IPS DF 6.9 (cell line): ENCODE measurements around the gene RAB42.

Experiments used
- DNase-seq: peaks from one replicate; pipeline ENCODE4 v3.0.0-alpha.2; 2013; ENCODE audit warnings: low read depth, low spot score
- H3K27ac ChIP-seq: one replicate; pipeline ENCODE4 v1.5.1; 2013; ENCODE audit warnings: low read length, control low read depth
- H3K27me3 ChIP-seq: 2 replicates; pipeline ENCODE4 v1.6.1; 2013; ENCODE audit warnings: mild to moderate bottlenecking, low read length; ENCODE audit not compliant: control insufficient read depth, insufficient read depth
- H3K36me3 ChIP-seq: 2 replicates; pipeline ENCODE4 v1.6.1; 2013; ENCODE audit warnings: low read length; ENCODE audit not compliant: control insufficient read depth, insufficient read depth
- H3K4me1 ChIP-seq: 2 replicates; pipeline ENCODE4 v1.6.1; 2013; ENCODE audit warnings: low read length; ENCODE audit not compliant: control insufficient read depth, insufficient read depth
- H3K4me3 ChIP-seq: 2 replicates; pipeline ENCODE4 v1.5.1; 2013; ENCODE audit warnings: mild to moderate bottlenecking, low read length
- H3K9me3 ChIP-seq: 2 replicates; pipeline ENCODE4 v1.6.1; 2013; ENCODE audit warnings: low read length, inconsistent platforms; ENCODE audit not compliant: control insufficient read depth, insufficient read depth
- WGBS: extraction: QIAGEN DNeasy Blood & Tissue Kit; methylation state at CpG from one replicate; pipeline ENCODE4 v1.1.7; 2013; ENCODE audit warnings: mixed read lengths, missing lambda C conversion rate; ENCODE audit not compliant: insufficient read length, insufficient coverage; 5-methylcytosine and 5-hydroxymethylcytosine counted together

The RAB42 gene

DNA sequence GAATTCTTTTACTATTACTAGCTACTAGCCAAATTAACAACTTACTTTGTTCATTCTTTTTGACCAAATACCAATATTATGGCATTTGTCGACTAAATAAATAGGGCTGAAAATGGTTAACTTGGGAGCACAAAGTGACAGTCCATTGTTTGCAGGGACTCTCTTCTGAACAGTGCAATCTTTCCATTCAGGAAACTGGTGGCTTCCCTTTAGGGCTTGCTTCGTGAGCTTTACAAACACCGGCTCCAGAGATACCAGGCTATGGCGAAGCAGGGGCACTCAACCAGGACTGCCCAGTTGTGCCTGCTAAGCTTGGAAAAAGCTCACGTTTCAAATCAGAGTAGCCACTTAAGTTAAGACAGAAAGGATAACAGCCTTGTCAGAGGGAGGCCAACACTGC lies 12.3 kb downstream of the RAB42 start:
- WGBS: no CpG with 5 or more reads among the region's 5 CpGs
- Histone ChIP-seq H3K9me3 (no peaks in the 10 kb centered on the region), H3K27ac (no peak overlapping the region), H3K4me3 (no peak overlapping the region), H3K27me3 (no peaks in the 10 kb centered on the region; the same call in 1 of the 2 replicates), H3K36me3 (peaks cover 3% of the 10 kb centered on the region; the same call in 1 of the 2 replicates), H3K4me1 (no peaks in the 10 kb centered on the region)
- no peak for DNase-seq

- H3K4me1 ChIP-seq: no peaks in the 10 kb centered on the region
- H3K9me3 ChIP-seq: no peaks in the 10 kb centered on the region
- no peak overlapping the region for H3K4me3 ChIP-seq
- H3K27me3 ChIP-seq: no peaks in the 10 kb centered on the region; the same call in 1 of the 2 replicates
- H3K36me3 ChIP-seq: peaks cover 3% of the 10 kb centered on the region; the same call in 1 of the 2 replicates
- WGBS: no CpG with 5 or more reads among the region's 6 CpGs
- DNase-seq: no peak
- no peak overlapping the region for H3K27ac ChIP-seq
Observed at GRCh38 chr1:28604962-28605361, 12.9 kb downstream of the RAB42 start.

- Histone ChIP-seq H3K4me3 (no peak overlapping the region), H3K27ac (no peak overlapping the region), H3K9me3 (no peaks in the 10 kb centered on the region), H3K36me3 (peaks cover 3% of the 10 kb centered on the region; the same call in 1 of the 2 replicates), H3K27me3 (no peaks in the 10 kb centered on the region; the same call in 1 of the 2 replicates), H3K4me1 (no peaks in the 10 kb centered on the region)
- WGBS: no CpG with 5 or more reads among the region's 2 CpGs
- no peak for DNase-seq
Observed at GRCh38 chr1:28606771-28607170, 14.7 kb downstream of the RAB42 start.

- peaks cover 6% of the 10 kb centered on the region; the same call in 1 of the 2 replicates for H3K36me3 ChIP-seq
- DNase-seq: no peak
- H3K4me3 ChIP-seq: no peak overlapping the region
- WGBS: no CpG with 5 or more reads among the region's 5 CpGs
- H3K27ac ChIP-seq: no peak overlapping the region
- H3K9me3 ChIP-seq: no peaks in the 10 kb centered on the region
- H3K27me3 ChIP-seq: no peaks in the 10 kb centered on the region
- H3K4me1 ChIP-seq: no peaks in the 10 kb centered on the region
Observed at GRCh38 chr1:28613175-28613574, 21.1 kb downstream of the RAB42 start.

- no peaks in the 10 kb centered on the region for H3K36me3 ChIP-seq
- H3K9me3 ChIP-seq: no peaks in the 10 kb centered on the region
- H3K27me3 ChIP-seq: no peaks in the 10 kb centered on the region
- 92% methylated on average over 1 of the region's 1 CpG for WGBS
- H3K27ac ChIP-seq: no peak overlapping the region
- H3K4me1 ChIP-seq: no peaks in the 10 kb centered on the region
- no peak overlapping the region for H3K4me3 ChIP-seq
- DNase-seq: no peak
Observed at GRCh38 chr1:28631713-28632112, 39.6 kb downstream of the RAB42 start.

DNA sequence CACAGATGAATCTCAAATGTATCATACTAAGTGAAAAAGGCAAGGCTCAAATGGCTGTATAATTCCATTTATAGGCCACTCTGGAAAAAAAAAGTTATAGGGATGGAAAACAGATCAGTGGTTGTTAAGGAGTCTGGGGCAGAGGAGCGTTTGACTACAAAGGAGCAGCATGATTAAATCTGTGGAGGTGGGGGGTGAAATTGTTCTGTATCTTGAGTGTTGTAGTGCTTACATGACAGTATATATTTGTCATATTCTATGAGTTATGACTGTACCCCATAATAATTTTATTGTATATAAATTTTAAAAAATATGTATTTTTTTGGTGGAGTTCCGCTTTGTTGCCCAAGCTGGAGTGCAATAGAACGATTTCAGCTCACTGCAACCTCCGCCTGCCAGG lies 40.5 kb downstream of the RAB42 start:
- DNase-seq: no peak
- no peaks in the 10 kb centered on the region for H3K9me3 ChIP-seq
- WGBS: no CpG with 5 or more reads among the region's 4 CpGs

DNA sequence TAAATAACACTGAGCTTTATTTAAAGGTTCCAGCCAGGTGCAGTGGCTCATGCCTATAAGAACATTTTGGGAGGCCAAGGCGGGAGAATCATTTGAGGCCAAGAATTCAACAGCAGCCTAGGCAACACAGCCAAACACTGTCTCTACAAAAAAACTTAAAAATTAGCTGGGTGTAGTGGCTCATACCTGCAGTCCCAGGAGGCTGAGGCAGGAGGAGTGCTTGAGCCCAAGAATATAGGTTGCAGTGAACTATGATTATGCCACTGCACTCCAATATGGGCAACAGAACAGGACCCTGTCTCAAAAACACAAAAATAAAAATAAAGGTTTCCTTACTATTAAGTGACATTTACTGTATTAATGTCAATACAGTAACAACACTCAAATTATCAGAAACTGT lies 48.7 kb downstream of the RAB42 start:
- WGBS: no CpG with 5 or more reads among the region's 1 CpG
- Histone ChIP-seq H3K27ac (no peak overlapping the region), H3K9me3 (no peaks in the 10 kb centered on the region), H3K4me3 (no peak overlapping the region), H3K27me3 (no peaks in the 10 kb centered on the region), H3K4me1 (no peaks in the 10 kb centered on the region), H3K36me3 (no peaks in the 10 kb centered on the region)
- no peak for DNase-seq

More for the DNA sequence above, 40.5 kb downstream of the RAB42 start:
- H3K4me1 ChIP-seq: no peaks in the 10 kb centered on the region
- no peaks in the 10 kb centered on the region for H3K36me3 ChIP-seq
- no peak overlapping the region for H3K4me3 ChIP-seq
- H3K27me3 ChIP-seq: no peaks in the 10 kb centered on the region
- no peak overlapping the region for H3K27ac ChIP-seq

DNA sequence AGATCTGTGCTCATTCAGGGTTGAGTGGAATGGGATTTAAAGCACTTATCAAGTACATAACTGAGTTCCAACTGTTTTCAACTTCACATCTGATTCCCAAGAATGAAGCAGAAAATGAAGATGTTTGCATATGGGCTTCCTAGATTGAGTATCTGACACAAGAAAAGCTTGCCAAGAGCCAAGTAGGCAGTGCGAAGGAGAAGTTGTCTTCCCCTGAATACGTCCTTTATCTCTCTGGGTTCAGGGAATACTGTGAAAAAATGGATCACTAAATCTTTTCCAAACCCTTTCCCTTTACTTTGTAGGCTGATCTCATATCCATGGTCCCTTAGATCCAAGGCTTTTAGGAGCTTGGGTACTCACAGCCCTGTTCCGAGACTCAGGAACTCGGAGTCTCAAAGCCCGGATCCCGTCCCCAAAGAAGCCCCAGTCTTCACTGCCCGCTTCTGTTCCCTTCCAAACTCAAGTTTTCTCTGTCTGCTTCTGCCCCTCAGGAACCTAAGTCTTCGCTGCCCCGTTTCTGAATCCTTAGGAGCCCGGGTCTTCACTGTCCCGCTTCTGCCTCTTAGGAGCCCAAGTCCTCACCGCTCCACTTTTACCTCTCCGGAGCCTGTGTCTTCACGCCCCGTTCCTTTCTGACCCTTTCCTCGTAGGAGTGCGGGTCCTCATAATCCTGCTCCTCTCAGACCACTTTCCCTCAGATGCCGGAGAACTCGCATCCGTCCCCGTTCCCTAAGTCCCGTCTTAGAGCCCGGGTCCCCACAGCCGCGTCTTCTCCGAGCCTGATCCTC lies 50.2 kb downstream of the RAB42 start:
- H3K4me1 ChIP-seq: no peaks in the 10 kb centered on the region
- no peaks in the 10 kb centered on the region for H3K27me3 ChIP-seq
- WGBS: no CpG with 5 or more reads among the region's 26 CpGs
- H3K36me3 ChIP-seq: no peaks in the 10 kb centered on the region
- no peak for DNase-seq
- no peaks in the 10 kb centered on the region for H3K9me3 ChIP-seq
- H3K4me3 ChIP-seq: peak overlapping the region; percentile 60
- no peak overlapping the region for H3K27ac ChIP-seq

- Histone ChIP-seq H3K4me1 (no peaks in the 10 kb centered on the region), H3K9me3 (no peaks in the 10 kb centered on the region), H3K27ac (no peak within 1 kb of the TSS), H3K4me3 (peak within 1 kb of the TSS; percentile 60), H3K27me3 (no peaks in the 10 kb centered on the region), H3K36me3 (no peaks in the 10 kb centered on the region)
- peak; percentile 91 for DNase-seq
- no CpG with 5 or more reads among the region's 49 CpGs for WGBS
Observed at GRCh38 chr1:28642847-28643635, 51.0 kb downstream of the RAB42 start, which contains the start of gene TAF12. TAF12 (minus strand) TSS chr1:28643067; CDS start chr1:28622081, 20,986 bp downstream.

DNA sequence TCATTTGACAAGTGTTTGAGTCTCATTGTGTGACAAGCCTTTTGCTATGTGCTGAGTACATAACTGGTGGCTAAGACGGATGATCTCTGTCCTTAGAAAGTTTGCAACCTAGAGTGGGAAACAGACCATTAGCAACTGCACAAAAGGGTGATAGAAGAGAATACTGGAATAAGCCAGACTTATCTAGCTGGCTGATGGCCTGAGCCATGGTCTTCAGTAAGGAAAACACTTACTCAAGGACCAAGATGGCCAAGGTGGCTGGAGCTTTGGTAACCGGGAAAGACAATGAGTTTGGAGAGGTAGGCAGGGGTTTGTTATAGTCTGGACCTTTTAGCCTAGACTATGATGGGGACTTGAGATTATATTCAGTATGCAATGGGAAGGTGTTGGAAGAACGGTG lies 52.4 kb downstream of the RAB42 start:
- no peak overlapping the region for H3K27ac ChIP-seq
- H3K36me3 ChIP-seq: no peaks in the 10 kb centered on the region
- 100% methylated on average over 1 of the region's 3 CpGs for WGBS
- H3K9me3 ChIP-seq: no peaks in the 10 kb centered on the region
- H3K4me3 ChIP-seq: no peak overlapping the region
- H3K27me3 ChIP-seq: no peaks in the 10 kb centered on the region
- DNase-seq: no peak
- H3K4me1 ChIP-seq: no peaks in the 10 kb centered on the region
